ENCODE measurements around the gene CNOT1.

GRCh38 chr16:58582133-58582532 lies 47.5 kb downstream of the CNOT1 start:
- TF ChIP-seq CTCF (IDR thresholded peaks at IDR 0.05) (no peak), POLR2A (IDR thresholded peaks at IDR 0.05) (no peak)

Measured in testis (tissue), 2 donors.